ENCODE measurements around the gene CBX1.
"Not testable (repeated sequence)": the region's sequence is repeated elsewhere in the genome, so short reads cannot be mapped to it uniquely, and the experiment has no call there.

CBX1 gene

DNA sequence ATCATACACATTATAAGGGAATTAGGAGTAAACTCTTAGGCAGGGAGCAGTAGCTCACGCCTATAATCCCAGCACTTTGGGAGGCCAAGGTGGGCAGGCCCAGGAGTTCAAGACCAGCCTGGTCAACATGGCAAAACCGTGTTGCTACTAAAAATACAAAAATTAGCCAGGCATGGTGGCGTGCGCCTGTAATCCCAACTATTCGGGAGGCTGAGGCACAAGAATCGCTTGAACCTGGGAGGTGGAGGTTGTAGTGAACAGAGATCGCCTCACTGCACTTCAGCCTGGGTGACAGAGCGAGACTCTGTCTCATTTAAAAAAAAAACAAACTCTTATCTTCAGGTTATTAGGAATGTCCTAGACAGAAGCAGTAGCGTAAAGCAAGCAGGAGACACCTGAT is 28.5 kb downstream of the CBX1 start:
- not testable (repeated sequence) for DNase-seq (ENCODE audit: low spot score)

- DNase-seq (ENCODE audit: low spot score) = peak; percentile 21
Observed at GRCh38 chr17:48071654-48072053, 29.6 kb downstream of the CBX1 start.

DNA sequence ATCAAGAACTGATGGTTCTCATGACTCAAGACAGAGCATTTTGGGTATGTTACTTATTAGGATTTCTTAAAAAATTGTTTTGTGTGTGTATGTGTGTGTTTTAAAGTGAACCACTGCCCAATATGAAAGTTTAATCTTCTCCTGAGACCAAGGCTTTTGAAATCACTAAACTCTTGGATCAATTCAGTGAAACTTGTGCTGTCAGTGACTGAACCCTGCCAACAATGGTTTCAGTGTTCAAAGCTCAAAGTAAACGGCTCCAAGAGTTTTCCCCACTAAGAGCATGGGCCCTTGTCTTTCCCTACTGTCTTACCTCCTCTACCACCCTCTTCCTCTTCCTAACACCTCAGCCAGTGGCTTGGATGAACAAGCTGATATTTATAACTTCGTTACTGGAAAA is 31.1 kb downstream of the CBX1 start:
- no peak for DNase-seq (ENCODE audit: low spot score)

DNA sequence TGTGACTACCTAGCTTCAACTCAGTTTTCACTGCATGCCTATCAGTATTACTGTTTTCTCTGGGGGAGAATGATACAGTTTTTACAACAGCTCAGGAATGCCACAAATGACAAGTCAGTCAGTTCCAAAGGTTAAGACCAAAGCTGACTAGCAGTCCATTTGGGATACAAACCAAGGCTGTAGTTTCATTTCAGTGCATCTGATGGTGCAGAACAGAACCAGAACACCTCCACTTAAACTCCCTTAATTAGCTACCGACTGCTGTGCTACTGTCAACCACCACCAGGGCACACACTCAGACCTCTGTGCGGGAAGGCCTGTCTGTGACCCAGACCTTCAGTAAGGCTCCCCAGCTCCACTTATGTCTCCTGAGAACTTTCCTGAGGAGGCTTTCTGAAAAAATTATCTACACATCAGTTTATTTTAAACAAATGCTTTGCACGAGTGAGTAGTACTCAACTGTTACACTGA is 32.8 kb downstream of the CBX1 start:
- DNase-seq (ENCODE audit: low spot score) = peak; percentile 70

DNA sequence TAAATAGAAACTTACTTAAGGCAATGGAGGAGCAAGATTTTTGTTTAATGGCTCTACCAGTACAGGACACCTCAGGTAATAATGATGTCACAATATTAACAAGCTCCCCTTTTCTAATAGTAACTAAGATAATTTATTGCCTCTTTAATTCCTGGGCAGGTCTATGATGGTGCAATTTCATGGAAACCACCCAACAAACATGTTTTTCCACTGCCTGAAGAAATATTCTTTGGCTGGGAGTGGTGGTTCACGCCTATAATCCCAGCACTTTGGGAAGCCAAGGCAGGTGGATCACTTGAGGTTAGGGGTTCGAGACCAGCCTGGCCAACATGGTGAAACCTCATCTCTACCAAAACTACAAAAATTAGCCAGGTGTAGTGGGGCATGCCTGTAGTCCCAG is 33.5 kb downstream of the CBX1 start:
- not testable (repeated sequence) for DNase-seq (ENCODE audit: low spot score)

- DNase-seq (ENCODE audit: low spot score) = no peak
Observed at GRCh38 chr17:48067245-48067644, 34.0 kb downstream of the CBX1 start.

DNA sequence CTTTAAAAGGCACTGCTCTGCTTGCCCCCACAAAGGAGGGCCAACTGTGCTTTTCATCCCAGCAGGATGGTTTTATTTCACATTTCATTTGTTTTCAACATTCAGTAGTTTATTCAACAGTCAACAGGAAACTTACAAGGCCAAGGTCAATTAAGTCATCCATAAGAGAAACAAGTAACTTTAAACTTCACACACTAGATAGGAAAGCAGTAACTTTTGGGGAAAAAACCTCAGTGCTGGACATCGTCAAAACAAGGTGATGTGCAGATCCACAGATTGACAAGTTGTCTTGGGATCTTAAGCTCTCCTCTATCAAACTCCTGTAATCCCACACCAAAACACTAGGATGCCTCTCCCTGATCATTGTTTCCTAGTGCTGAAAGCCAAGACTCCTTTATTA is 34.6 kb downstream of the CBX1 start:
- DNase-seq (ENCODE audit: low spot score) = no peak

GRCh38 chr17:48066192-48066591 is 35.1 kb downstream of the CBX1 start:
- DNase-seq (ENCODE audit: low spot score) = no peak

DNA sequence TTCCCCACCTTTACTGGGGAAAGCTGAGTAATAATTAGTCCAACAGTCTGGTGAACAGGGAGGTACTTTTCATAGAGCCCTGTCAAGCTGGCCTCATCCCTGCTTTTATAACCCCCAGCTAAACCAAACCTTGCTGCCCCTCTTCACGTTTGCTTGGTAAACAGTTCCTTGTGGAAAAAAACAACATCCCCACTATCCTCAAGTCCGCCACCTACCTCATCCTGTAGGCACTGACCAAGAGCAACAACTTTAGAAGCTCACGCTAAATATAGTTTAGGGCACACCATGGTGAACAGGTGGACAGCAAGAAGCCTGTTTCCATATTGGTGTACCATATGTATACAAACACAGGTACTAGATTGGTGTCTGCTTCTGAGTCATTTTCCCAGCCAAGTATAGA is 36.6 kb downstream of the CBX1 start:
- DNase-seq (ENCODE audit: low spot score) = no peak

DNA sequence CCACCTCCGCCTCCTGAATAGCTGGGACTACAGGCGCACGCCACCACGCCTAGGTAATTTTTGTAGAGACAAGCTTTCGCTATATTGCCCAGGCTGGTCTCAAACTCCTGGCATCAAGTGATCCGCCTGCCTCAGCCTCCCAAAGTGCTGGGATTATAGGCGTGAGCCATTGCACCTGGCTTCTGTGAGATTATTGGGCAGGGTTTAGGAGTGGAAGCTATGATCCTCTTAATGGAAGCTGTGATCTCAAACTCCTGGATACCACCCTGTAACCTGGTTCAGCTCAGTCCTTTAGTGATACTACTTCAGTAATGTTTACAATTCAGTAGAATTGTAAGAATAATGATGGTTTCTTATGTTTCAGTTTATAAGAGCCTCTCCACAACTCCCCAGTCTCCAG is 39.0 kb downstream of the CBX1 start:
- DNase-seq (ENCODE audit: low spot score) = no peak

- DNase-seq (ENCODE audit: low spot score) = no peak
Observed at GRCh38 chr17:48060249-48060648, 41.0 kb downstream of the CBX1 start.

DNA sequence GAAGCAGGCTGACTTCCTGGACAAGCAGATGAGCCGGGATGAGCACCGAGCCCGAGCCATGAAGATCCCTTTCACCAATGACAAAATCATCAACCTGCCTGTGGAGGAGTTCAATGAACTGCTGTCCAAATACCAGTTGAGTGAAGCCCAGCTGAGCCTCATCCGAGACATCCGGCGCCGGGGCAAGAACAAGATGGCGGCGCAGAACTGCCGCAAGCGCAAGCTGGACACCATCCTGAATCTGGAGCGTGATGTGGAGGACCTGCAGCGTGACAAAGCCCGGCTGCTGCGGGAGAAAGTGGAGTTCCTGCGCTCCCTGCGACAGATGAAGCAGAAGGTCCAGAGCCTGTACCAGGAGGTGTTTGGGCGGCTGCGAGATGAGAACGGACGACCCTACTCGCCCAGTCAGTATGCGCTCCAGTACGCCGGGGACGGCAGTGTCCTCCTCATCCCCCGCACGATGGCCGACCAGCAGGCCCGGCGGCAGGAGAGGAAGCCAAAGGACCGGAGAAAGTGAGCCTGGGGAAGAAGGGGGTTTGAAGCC is 42.1 kb downstream of the CBX1 start:
- no peak for DNase-seq (ENCODE audit: low spot score)

DNA sequence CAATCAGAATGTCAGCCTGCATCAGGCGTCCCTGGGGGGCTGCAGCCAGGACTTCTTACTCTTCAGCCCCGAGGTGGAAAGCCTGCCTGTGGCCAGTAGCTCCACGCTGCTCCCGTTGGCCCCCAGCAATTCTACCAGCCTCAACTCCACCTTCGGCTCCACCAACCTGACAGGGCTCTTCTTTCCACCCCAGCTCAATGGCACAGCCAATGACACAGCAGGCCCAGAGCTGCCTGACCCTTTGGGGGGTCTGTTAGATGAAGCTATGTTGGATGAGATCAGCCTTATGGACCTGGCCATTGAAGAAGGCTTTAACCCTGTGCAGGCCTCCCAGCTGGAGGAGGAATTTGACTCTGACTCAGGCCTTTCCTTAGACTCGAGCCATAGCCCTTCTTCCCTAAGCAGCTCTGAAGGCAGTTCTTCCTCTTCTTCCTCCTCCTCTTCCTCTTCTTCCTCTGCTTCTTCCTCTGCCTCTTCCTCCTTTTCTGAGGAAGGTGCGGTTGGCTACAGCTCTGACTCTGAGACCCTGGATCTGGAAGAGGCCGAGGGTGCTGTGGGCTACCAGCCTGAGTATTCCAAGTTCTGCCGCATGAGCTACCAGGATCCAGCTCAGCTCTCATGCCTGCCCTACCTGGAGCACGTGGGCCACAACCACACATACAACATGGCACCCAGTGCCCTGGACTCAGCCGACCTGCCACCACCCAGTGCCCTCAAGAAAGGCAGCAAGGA is 42.7 kb downstream of the CBX1 start:
- no peak for DNase-seq (ENCODE audit: low spot score)

- no peak for DNase-seq (ENCODE audit: low spot score)
Observed at GRCh38 chr17:48057626-48058025, 43.7 kb downstream of the CBX1 start.

DNA sequence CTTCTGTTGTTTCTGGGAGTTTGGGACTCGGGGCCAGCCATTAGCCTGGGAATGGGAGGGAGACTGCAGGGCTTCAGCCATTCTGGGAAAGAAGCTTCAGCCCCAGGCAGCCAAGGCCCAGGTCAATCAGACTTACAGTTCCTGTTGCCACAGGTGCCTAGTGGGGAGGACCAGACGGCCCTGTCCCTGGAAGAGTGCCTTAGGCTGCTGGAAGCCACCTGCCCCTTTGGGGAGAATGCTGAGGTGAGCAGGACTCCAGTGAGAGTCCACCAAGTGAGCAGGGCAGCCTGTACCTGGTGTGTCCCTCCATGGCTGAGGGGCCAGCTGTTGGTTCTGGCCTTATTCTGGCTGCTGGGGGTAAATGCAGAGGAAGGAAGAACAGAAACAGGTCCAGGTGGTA is 44.4 kb downstream of the CBX1 start:
- no peak for DNase-seq (ENCODE audit: low spot score)

DNA sequence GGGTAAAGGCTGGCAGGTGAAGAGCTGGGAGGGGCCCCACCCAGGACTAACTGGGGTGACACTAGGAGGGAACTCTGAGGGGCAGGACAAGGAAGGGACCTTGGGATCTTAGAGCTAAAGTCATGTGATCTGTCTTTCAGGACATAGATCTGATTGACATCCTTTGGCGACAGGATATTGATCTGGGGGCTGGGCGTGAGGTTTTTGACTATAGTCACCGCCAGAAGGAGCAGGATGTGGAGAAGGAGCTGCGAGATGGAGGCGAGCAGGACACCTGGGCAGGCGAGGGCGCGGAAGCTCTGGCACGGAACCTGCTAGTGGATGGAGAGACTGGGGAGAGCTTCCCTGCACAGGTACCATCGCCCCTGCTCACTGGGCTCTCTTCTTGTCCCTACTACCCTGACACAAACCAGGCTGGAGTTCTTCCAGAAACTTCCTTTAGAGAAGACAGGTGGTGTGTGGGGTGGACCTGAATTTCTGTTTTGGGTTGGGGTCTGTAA is 45.0 kb downstream of the CBX1 start:
- DNase-seq (ENCODE audit: low spot score) = no peak

DNA sequence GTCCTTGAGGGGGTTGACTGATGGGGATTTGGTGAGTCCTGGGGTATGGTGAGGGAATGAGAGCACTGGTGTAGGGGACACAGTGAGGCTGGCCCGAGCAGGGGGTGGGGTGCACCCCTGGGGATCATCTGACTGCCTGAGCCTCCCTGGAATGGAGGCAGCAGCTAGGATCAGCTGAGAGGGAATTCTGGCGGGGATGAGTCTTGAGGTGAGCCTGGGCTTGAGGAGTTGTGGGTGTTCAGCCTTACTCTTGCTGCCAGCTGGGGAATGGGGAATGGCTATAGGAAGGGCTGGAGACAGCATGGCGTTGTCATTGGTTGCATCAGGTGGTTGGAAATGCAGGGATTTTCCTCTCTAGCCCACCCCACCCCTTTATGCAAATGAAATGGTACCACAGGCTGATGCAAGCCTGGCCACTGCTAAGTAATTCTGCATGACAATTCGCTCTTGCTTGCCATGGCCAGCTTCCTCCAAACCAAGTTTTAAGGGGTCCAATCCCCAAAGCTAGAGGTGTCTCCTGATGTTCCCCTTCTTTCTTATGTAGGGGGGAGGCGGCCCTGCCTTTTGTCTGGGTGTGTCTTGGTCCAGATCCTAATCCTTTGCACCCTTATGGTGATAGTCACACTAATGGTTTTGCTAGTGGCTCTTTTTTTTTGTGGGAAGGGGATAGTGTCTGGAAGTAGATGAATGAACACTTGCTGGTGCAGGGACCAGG is 45.6 kb downstream of the CBX1 start:
- no peak for DNase-seq (ENCODE audit: low spot score)

DNA sequence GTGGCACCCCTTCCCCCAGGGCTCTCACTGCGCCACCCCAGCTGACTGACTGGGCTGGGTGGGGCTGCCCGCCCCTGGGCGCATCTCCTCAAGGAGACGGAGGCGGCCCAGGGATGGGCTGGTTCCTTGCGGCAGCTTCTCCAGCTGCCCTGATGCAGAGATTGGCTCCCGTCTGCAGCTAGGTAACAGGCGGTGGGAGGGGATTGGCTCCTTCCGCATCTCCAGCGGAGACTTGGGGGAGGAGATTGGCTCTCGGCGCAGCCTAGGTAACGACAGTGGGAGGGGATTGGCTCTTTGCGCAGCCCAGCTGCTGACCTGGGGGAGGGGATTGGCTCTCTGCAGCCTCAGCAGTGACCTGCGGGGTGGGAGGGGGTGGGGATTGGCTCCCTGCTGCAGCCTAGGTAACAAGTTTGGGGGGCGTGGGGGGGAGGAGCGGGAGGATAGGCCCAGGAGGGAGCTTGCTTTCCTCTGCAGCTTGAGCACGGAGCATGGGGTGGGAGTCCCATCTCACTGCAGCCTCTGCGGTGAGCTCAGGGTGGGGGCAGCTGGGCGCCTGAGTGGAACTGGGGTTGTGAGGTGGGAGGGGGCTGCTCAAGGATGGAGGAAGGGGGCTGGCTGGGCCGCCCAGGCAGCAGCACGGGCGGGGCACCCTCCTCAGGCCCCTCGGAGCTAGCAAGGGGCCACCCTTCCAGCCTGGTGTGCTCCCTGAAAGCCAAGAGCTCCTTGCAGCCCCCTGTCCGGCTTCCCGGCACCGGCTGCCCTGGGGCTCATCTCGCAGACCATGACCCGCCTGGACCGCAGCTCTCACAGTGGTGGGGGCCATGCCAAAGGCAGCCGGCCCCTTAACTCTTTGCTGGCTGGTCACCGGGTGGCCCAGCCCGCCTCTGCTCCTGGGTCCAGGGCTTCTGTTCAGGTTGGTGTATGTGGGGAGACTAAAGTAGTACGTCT is 46.8 kb downstream of the CBX1 start:
- peak; percentile 63 for DNase-seq (ENCODE audit: low spot score)

DNA sequence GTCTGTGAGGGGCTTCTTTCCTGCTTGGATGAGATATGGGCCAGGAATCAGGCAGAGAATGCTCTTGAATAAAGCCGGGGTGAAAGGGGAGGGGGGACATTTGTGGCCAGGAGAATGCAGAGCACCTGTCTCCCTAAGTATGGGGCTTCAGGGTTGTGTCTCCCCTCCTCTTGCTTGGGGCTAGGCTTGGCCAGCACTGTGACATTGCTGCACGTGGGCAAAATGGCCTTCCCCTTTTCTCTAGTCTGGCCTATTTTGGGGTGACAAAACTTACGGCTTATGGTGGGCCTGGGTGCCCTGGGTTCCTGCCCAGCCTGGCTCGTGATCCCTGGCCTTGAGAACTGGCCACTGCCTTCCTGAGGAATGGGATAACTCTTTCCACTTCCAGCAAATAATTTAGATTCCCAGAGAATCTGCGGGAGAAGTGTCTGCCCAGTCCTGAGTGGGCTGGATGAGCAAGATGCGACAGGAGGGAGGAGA is 47.5 kb downstream of the CBX1 start:
- DNase-seq (ENCODE audit: low spot score) = no peak

- DNase-seq (ENCODE audit: low spot score) = no peak
Observed at GRCh38 chr17:48052956-48053757, 48.1 kb downstream of the CBX1 start.

All from AG08395 (cell line).